Measurements from ENCODE around the gene SAMM50. TPM values are rescaled to one million over a fixed set of nuclear protein-coding genes. Genes with fewer than 3 reads are reported as not detected.

Gene SAMM50
- total and polyA plus RNA-seq, 2 experiments from 2014 or later: 37.6 to 53.5 TPM

GRCh38 chr22:44023404-44024287, 68.4 kb downstream of the SAMM50 start:
- TF ChIP-seq EZH2phosphoT487 (IDR thresholded peaks at IDR 0.05; ENCODE audit: low read depth, severe bottlenecking, unreplicated experiment) (no peak), EZH2 (IDR thresholded peaks at IDR 0.05; ENCODE audit: borderline replicate concordance) (no peak), CTCF (IDR thresholded peaks at IDR 0.05; ENCODE audit: poor library complexity) (no peak)
- WGBS (ENCODE audit: low lambda C conversion rate, missing lambda C conversion rate): 29% methylated on average over 31 of the region's 54 CpGs
- Histone ChIP-seq H2AFZ (peak overlapping the region; percentile 98), H3K79me2 (no peaks in the 10 kb centered on the region), H3K27ac (peak overlapping the region; percentile 31), H3K4me2 (peak overlapping the region; percentile 98), H4K20me1 (ENCODE audit: insufficient read depth, poor library complexity, severe bottlenecking) (no peaks in the 10 kb centered on the region), H3K9me2 (replicated peaks; ENCODE audit: insufficient read depth) (no peaks in the 10 kb centered on the region), H3K4me1 (ENCODE audit: insufficient read depth) (peaks cover 5% of the 10 kb centered on the region), H3K9me3 (ENCODE audit: low read depth) (no peaks in the 10 kb centered on the region), H3K36me3 (replicated peaks; ENCODE audit: insufficient read depth, low read depth) (no peaks in the 10 kb centered on the region), H3K4me3 (peak overlapping the region; percentile 61), H3K27me3 (no peaks in the 10 kb centered on the region)
- peak; percentile 65 for DNase-seq (ENCODE audit: low spot score)

- Histone ChIP-seq H3K4me3 (peak within 1 kb of the TSS; percentile 61), H3K27ac (peak within 1 kb of the TSS; percentile 31), H3K36me3 (replicated peaks; ENCODE audit: insufficient read depth, low read depth) (no peaks in the 10 kb centered on the region), H3K4me2 (peak within 1 kb of the TSS; percentile 98), H3K9me2 (replicated peaks; ENCODE audit: insufficient read depth) (no peaks in the 10 kb centered on the region), H3K4me1 (ENCODE audit: insufficient read depth) (peaks cover 5% of the 10 kb centered on the region), H2AFZ (peak within 1 kb of the TSS; percentile 98), H4K20me1 (ENCODE audit: insufficient read depth, poor library complexity, severe bottlenecking) (no peaks in the 10 kb centered on the region), H3K79me2 (no peaks in the 10 kb centered on the region), H3K9me3 (ENCODE audit: low read depth) (no peaks in the 10 kb centered on the region), H3K27me3 (no peaks in the 10 kb centered on the region)
- WGBS (ENCODE audit: low lambda C conversion rate, missing lambda C conversion rate): 5% methylated on average over 59 of the region's 83 CpGs
- peak; percentile 51 for DNase-seq (ENCODE audit: low spot score)
- no peak for TF ChIP-seq CTCF (IDR thresholded peaks at IDR 0.05; ENCODE audit: poor library complexity)
- no peak for TF ChIP-seq EZH2 (IDR thresholded peaks at IDR 0.05; ENCODE audit: borderline replicate concordance)
- no peak for TF ChIP-seq EZH2phosphoT487 (IDR thresholded peaks at IDR 0.05; ENCODE audit: low read depth, severe bottlenecking, unreplicated experiment)
Measured at GRCh38 chr22:44024288-44024921, 69.2 kb downstream of the SAMM50 start, which contains the start of gene PARVB. PARVB (plus strand) TSS chr22:44024302; CDS start chr22:44024340, 38 bp downstream.

DNA sequence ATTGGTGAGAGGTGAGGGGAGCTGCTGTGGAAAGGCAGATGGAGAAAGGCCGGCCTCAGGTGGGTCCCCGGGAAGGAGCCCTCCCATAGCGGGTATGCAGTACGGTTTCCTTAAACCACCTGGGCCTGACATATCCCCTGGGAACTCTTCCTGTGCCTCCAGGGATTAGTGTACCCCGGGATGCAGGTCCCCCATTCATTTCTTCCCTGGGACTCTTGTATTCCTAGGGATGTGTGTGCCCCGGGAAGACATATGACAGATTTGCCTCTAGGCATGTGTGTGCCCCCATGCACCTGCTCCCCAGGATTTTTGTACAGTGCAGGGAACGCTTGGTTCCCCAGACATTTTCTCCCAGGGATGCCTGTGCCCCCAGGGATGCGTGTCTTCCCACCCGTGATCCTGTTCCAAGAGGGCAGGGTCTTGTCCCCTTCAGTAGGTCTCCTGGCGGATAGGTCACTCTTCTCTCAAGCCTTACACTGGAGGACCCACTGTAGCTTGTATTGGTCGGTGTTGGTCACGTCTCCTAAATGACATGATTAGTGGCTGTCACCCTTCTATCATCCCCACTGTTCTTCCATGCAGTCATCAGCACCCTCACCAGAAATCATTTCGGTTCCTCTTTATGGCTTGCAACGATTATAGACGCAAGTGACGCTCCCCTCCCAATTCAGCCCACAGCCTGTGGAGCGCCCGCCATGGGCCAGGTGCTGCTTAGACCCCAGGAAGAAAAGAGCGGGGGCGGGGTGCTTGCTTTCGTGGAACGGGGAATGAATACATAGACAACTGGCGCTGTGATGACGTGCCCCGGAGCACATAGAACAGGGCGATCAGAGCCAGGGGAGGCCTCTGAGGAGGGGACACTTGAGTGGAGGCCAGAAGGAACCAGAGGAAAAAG, 70.2 kb downstream of the SAMM50 start:
- peaks cover 5% of the 10 kb centered on the region for H3K4me1 ChIP-seq (ENCODE audit: insufficient read depth)
- H3K27me3 ChIP-seq: no peaks in the 10 kb centered on the region
- H3K79me2 ChIP-seq: peaks cover 5% of the 10 kb centered on the region
- 96% methylated on average over 26 of the region's 26 CpGs for WGBS (ENCODE audit: low lambda C conversion rate, missing lambda C conversion rate)
- peak overlapping the region; percentile 98 for H3K4me2 ChIP-seq
- no peak overlapping the region for H2AFZ ChIP-seq
- no peak overlapping the region for H3K4me3 ChIP-seq
- DNase-seq (ENCODE audit: low spot score): no peak
- no peaks in the 10 kb centered on the region for H4K20me1 ChIP-seq (ENCODE audit: insufficient read depth, poor library complexity, severe bottlenecking)
- no peaks in the 10 kb centered on the region for H3K9me3 ChIP-seq (ENCODE audit: low read depth)
- no peak overlapping the region for H3K27ac ChIP-seq
- no peaks in the 10 kb centered on the region for H3K36me3 ChIP-seq (replicated peaks; ENCODE audit: insufficient read depth, low read depth)
- TF ChIP-seq EZH2 (IDR thresholded peaks at IDR 0.05; ENCODE audit: borderline replicate concordance) (no peak), EZH2phosphoT487 (IDR thresholded peaks at IDR 0.05; ENCODE audit: low read depth, severe bottlenecking, unreplicated experiment) (no peak), CTCF (IDR thresholded peaks at IDR 0.05; ENCODE audit: poor library complexity) (no peak)
- no peaks in the 10 kb centered on the region for H3K9me2 ChIP-seq (replicated peaks; ENCODE audit: insufficient read depth)

All from hepatocyte (in vitro differentiated cells).